SK-N-DZ (cell line): ENCODE data around the gene TMEM128.
"Not testable (repeated sequence)": the region's sequence is repeated elsewhere in the genome, so short reads cannot be mapped to it uniquely, and the experiment has no call there.

ENCODE experiments used
- DNase-seq: peaks from one replicate; pipeline ENCODE4 v3.0.0-alpha.2; 2015; ENCODE audit warnings: low spot score

TMEM128 gene

DNA sequence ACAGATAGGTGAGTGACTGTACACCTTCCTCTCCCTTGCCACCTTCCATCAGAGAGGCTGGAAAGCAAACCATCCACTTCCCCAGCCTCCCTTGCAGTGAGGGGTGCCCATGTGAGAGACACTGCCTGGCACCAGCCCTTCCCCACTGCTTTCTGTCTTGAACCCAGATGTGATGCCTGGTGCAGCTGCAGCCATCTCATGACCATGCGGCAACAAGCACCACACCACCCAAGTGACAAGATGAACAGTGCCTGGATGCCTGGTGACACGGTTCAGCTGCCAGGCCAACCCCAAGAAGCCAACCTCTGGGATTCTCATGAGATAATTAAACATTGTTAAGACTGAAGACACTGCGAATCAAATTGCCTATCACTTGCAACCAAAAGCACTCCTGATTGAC lies 52.7 kb downstream of the TMEM128 start:
- DNase-seq = no peak

DNA sequence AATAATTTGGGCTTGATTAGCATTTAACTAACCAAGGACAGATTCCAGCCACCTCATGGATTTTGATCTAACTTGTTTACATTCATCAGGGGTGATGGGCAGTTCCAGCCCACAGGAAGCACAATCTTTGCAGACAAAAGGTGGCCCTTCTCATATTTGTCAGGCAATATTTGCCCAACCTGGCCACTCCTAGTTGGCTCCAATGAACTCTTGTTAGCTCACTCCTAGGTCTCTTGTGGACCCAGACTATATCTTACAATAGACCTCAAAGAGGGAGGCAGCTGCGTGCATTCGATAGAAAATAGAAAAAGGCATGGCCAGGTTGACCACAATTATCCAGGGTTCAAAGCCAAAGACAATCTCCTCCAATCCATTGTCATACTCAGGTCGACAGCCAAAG lies 59.5 kb downstream of the TMEM128 start:
- DNase-seq = not testable (repeated sequence)
